Tibial nerve (tissue), 4 donors: ENCODE measurements around the gene LHPP.

Source experiments
- EP300 ChIP-seq, 2 donors: sonication (generic); formaldehyde crosslinking; IDR thresholded peaks; one replicate each; pipeline ENCODE4 v1.6.1; 2017; ENCODE audit warnings: antibody characterized with exemption in 2 of 2, mild to moderate bottlenecking in 1 of 2
- POLR2A ChIP-seq, 2 donors: fragments of 450-650 bp; IDR thresholded peaks; one replicate each; pipeline ENCODE4 v1.6.1; 2017; ENCODE audit warnings: antibody characterized with exemption in 2 of 2, mild to moderate bottlenecking in 2 of 2, moderate library complexity in 2 of 2
- TF ChIP-seq, protein P1 (sequence below), 5 experiments: fragments of 200-600 bp in 3 of 5; fragments of 450-650 bp in 2 of 5; sonication (generic) in 3 of 5; IDR thresholded peaks; one replicate each; pipeline ENCODE4 v1.5.1; 2016 to 2019; ENCODE audit warnings: antibody characterized with exemption in 5 of 5, mild to moderate bottlenecking in 3 of 5, moderate library complexity in 2 of 5

DNA sequence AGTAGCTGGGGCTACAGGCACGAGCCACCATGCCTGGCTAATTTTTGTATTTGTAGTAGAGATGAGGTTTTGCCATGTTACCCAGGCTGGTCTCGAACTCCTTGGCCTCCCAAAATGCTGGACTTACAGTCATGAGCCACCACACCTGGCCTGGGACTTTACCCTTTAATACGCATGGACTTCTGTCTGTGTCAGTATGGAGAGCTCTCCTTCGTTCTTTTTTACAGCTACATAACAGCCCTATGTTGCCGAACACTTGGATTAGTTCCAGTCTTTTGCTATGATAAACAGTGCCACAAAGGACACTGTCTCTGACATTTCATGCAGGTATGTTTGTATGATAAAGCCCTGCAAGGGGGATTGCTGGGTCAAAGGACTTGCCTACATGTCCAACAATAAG, 32.0 kb upstream of the LHPP start:
- TF ChIP-seq, protein P1, sequence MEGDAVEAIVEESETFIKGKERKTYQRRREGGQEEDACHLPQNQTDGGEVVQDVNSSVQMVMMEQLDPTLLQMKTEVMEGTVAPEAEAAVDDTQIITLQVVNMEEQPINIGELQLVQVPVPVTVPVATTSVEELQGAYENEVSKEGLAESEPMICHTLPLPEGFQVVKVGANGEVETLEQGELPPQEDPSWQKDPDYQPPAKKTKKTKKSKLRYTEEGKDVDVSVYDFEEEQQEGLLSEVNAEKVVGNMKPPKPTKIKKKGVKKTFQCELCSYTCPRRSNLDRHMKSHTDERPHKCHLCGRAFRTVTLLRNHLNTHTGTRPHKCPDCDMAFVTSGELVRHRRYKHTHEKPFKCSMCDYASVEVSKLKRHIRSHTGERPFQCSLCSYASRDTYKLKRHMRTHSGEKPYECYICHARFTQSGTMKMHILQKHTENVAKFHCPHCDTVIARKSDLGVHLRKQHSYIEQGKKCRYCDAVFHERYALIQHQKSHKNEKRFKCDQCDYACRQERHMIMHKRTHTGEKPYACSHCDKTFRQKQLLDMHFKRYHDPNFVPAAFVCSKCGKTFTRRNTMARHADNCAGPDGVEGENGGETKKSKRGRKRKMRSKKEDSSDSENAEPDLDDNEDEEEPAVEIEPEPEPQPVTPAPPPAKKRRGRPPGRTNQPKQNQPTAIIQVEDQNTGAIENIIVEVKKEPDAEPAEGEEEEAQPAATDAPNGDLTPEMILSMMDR (IDR thresholded peaks at IDR 0.05): no peak
- TF ChIP-seq EP300 (IDR thresholded peaks at IDR 0.05) (no peak), POLR2A (IDR thresholded peaks at IDR 0.05) (no peak)
